HG03175 (cell line): ENCODE measurements around the gene LCN10.
"Not testable (repeated sequence)": the region's sequence is repeated elsewhere in the genome, so short reads cannot be mapped to it uniquely, and the experiment has no call there.

ENCODE experiments used
- ATAC-seq: cut with Tn5 transposase; IDR thresholded peaks from one replicate; pipeline ENCODE4 v1.9.1; 2021; ENCODE audit warnings: mild to moderate bottlenecking, moderate library complexity; ENCODE audit not compliant: unreplicated experiment

Gene LCN10

DNA sequence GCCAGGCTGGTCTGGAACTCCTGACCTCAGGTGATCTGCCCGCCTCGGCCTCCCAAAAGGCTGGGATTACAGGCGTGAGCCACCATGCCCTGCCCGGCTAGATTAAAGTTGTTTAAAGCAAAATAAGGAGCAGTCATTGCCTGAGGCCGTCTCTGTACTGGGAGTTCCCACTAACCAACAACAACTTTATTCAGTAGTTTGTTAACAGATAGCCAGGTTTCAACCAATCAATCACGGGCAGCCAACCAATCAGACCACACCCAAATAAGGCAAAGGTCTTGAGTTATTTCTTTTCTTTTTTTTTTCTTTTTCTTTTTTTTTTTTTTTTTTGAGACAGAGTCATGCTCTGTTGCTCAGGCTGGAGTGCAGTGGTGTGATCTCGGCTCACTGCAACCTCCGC lies 38.0 kb downstream of the LCN10 start:
- ATAC-seq = not testable (repeated sequence)

DNA sequence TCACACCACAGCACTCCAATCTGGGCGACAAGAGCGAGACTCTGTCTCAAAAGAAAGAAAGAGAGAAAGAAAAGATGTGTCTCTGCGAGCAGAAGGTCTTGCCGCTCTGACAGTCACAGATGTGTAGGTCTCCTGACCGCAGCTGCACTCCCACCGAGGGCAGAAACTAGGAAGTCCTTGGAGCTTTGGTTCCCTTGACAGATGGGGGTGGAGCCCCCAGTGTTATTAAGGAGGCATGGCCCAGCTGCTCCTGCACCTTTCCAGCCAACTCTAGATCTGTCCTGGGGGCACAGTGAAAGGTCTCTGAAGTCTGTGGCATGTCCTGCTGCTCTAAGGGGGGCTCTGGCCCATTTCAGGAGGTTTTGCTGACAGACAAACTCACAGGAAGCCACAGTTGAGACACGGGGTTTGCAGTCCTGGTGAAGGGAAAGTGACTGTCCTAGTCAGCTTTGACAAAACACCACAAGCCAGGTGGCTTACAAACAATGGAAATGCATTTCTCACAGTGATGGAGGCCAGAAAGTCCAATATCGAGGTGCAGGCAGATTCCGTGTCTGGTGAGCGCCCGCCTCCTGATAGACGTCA lies 39.4 kb downstream of the LCN10 start:
- ATAC-seq = no peak

DNA sequence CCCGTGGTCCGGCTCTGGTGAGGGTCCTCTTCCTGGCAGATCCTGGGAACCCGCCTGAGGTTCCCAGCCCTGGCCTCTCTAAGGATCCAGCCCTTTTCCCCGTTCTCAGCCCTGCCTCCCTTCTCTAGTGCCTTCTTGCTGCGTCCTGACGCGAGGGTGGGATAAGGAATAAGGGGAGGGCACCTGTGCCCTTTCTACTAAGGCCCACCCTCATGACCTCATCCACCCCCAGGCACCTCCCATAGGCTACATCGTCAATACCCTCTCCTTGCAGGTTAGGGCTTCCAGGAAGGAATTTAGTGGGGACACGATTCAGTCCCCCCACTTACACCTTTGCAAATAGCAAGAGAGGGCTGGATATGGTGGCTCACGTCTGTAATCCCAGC lies 41.1 kb downstream of the LCN10 start:
- ATAC-seq = no peak

DNA sequence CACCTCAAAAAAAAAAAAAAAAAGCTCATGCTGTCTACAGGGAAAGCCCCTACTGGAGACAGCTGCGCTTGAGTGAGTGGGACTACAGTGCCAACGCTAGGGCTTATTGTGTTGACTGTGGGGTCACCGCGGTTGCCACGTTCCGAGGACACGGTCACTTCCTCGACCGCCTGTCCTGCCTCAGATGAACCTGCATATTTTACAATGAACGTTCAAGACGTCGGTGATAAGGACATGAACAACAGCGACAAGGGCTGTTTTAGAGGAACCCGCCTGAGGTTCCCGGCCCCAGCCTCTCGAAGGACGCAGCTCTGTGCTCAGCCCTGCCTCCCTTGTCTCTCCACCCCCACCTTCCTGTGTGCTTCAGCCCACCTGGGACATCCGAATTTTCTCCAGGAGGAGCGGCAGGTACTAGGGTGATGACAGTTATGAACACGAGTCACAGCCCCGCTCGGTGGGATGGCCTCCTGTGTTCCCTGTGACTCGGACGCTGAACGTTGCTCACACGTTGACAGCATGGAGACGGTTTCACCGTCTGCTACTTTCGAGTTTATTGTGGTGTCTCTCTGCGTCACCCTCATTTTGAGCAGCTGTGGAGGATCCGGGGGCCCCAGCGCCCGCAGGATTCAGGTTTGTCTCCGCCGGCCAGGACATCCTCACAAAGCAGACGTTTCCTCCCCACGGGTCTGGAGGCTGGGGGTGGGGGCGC lies 41.6 kb downstream of the LCN10 start:
- ATAC-seq = peak; percentile 63

DNA sequence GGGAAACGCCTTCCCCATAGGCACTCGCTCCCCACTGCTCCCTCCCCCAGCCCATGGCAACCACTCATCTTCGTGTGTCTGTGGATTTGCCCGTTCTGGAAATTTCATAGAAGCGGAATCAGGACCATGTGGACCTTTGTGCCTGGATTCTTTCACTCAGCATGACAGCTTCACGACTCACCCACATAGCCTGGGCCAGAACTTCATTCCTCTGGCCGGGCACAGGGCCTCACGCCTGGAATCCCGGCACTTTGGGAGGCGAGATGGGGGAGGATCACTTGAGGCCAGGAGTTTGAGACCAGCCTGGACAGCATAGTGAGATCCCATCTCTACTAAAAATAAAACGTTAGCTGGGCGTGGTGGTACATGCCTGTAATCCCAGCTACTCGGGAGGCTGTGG lies 42.4 kb downstream of the LCN10 start:
- ATAC-seq = no peak

DNA sequence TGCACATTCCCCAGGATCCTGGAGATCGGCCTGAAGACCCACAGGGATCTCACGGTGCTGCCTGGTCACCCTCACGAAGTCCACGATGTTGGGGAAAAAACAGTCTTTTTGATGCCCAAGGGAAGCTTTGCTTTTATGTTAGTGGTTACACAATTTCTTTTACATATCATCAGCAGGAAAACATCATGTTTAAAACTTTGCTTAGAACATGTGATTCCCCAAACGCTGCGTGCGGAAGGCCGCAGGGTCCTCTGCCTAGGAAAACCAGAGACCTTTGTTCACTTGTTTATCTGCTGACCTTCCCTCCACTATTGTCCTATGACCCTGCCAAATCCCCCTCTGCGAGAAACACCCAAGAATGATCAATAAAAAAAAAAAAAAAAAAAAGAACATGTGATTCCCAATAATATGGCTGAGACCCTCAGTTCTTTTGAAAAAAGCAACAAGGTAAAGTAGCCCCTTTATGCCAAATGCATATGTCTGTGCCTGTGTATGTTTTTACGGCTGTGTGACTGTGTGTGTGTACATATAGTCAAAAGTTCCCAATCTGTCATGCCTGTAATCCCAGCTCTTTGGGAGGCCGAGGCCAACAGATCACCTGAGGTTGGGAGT lies 44.0 kb downstream of the LCN10 start:
- no peak for ATAC-seq

DNA sequence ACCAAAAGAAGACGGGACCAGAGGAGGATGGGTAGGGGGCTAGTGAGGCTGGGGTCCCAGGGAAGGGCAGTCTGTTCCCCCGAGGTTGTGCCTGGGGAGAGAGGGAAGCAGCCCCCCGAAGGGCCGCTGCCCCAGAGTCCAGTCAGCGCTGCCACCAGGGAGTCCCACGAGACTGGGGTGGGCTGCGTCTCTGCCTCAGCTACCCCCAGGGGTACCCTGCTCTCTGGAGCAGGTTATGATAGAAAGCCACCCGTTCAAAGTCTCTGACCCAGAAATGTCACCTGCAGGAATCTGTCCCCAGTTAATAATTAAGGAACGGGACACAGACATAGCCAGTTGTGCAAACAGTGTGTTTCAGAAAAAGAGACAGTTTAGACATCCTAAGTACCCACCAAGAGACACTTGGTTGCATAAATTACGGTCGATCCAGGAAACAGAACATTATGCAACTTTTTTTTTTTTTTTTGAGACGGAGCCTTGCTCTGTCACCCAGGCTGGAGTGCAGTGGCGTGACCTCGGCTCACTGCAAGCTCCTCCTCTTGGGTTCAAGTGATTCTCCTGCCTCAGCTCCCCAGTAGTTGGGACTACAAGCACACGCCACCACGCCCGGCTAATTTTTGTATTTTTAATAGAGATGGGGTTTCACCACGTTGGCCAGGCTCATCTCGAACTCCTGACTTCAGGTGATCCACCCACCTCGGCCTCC lies 44.8 kb downstream of the LCN10 start:
- ATAC-seq = no peak

DNA sequence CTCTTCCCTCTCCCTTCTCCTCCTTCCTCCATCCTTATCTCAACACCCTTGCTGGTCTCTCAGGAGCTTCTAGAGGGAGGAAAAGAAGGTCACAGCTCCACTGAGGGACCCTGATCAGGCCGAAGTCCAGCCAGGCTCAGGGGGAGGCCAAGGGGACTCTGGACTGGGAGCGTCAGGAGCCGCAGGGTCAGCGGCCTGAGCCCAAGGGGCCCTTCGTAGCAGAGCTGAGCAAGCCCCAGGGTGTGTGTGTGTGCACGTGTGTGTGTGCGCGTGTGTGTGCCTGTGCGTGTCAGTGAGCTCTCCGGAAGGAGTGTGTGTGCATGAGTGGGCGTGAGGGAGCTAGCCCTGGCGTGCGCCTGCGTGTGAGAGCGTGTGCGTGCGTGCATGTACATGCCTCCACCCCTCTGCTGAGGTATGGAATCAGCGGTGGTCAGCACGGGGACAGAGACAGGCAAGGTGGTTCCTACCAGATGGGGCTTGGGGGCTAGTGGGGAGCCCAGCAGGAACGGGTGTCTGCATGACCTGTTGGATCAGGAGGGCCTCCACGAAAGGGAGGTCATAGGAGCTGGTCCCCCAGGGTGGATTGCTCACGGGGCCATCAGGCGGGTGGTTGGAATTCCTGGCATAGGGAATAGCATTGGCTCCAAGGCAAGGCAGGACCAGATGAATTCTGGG lies 45.5 kb downstream of the LCN10 start:
- no peak for ATAC-seq

DNA sequence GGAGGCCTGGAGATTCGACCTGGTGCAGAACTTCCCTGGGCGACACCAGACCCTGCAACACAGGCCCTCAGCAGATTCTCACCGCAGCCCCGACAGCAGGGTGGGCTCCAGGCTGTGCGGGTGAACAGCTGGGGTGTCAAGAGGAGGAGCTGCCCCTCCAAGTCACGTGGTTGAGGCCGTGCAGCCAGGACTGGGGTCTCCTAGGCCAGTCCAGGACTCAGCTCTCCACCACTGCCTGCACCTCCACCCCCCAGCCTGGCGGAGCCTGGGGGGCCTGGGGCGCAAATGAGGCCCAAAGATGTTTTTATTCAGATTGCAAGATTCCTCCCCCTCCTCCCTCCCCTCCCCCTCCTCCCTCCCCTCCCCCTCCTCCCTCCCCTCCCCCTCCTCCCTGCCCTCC lies 46.2 kb downstream of the LCN10 start:
- no peak for ATAC-seq

DNA sequence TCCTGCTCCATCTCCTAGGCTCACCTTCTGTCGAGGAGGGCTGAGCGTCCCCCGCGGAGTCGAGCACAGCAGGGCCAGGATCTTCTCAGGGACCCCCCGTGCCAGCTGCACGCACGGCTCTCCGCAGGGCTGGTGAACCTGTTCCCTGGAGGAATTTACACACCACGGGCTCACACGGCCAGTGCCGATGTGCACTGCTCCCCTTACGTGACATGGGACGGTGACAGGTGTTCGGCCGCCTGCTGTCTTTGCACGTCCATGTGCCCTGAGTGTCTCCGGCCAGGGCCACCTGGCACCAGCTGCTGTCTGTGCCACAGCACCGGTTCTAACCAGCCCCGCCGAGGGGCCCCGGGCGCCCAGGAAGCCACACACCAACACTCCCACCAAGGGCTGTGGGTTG lies 46.8 kb downstream of the LCN10 start:
- ATAC-seq = no peak

DNA sequence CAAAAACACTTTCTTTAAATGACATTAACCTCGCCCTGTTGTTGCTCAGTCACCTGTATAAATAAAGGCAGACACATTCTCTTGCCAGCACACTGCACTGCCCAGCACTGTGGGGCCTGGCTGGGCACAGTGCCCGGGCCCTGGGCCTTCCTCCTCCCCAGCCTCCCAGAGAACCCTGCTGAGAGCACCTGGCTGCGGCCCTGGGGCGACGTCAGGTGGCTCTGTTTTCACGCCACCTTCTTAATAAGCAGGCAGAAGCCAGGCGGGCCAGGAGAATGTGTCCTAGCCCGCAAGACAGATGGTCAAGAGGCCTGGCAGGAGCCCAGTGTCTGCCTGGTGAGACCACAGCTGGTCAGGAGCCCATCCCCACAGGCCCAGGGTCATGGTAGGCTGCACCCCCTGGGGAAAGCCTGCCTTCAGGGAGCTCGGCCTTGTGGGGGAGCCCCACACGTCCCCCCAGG lies 47.3 kb downstream of the LCN10 start:
- ATAC-seq = no peak

DNA sequence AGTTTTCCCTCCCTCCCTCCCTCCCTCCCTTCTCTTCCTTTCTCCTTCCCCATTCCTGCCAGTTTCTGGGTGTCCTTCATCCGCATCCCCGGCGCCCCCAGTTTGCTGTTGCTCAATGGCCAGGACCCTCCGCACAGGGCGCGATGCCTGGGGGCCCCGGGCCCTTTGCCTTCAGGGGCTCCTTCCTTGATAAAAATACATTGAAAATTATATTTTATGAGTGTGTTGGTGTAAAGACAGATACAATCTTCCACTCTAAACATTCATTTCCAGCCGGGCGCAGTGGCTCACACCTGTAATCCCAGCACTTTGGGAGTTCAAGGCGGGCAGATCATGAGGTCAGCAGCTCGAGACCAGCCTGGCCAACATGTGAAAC lies 47.9 kb downstream of the LCN10 start:
- ATAC-seq = no peak

DNA sequence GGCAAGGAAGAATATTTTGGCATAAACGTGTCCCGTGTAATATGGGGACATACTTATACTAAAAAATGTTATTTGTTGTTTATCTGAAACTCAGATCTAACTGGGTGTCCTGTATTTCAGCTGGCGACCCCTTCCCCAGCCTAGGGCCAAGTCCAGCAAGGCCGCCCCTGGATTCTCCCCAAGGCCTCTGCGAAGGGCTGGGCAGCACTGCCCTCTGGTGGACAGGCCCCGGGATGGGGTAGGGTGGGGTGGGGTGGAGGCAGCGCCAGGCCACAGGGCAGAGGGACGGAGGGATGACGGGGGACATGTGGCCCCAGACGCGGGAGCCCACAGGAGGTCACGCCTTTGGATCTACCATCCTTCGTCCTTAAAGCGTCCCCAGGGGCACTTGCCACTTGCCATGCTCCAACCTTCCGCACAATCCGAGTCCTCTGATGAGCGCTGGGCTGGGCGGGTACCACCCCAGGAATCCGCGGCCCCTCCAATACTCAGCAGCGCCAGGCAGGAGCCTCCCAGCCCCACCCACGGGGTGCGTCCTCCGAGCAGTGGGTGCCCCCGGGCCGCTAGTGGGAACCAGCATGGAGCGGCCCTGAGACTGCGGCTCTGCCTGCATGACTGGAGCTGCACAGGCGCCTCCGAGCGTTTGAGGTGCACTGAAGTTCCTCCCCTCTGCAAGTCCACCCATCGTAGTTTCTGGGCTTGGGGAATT lies 48.4 kb downstream of the LCN10 start:
- no peak for ATAC-seq

DNA sequence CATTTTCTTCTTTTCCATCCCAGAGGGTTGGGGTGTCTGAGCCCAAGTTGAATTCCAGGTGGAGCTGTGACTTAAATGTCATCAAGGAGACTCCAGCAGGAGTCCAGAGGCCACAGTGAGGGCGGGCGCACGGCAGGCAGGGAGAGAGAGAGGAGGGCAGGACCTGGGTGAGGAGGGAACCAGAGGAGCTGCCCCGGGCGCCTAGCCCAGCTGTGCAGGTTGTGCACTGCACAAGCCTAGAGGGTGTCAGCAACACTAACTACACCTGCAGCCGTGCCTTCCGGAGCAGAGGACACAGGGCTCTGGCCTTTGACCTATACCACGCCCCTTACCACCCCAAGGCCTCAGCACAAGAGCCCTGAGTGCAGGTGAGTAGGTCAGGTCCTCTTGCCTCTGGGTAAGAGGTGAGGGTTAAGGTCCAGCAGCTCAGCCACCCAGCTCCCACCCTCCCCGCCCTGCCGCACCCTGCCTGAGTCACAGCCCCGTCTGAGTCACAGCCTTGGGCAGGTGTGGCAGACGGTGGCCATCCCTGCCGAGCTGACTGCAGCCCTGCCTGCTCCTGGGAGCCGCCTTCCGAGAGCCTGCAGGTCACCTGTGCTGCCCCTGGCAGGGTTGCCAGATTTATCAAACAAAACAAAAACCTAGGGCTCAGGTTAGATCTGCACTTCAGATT lies 49.1 kb downstream of the LCN10 start:
- no peak for ATAC-seq

DNA sequence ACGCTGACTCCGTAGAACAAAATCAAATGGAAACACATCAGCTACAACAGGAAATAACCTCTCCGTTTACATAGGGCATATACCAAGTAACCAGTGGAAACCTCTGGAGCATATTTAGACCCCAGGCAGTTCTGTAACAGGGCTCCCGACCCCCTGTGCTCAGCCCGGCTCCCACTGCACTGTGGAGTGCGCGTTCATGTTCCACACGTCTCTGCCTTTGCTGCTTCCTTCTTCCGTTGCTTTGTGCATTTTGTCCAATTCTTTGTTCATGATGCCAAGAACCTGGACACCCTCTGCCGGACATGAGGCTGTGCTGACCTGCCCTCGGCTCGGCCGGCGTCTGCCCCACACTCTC lies 49.6 kb downstream of the LCN10 start:
- no peak for ATAC-seq

DNA sequence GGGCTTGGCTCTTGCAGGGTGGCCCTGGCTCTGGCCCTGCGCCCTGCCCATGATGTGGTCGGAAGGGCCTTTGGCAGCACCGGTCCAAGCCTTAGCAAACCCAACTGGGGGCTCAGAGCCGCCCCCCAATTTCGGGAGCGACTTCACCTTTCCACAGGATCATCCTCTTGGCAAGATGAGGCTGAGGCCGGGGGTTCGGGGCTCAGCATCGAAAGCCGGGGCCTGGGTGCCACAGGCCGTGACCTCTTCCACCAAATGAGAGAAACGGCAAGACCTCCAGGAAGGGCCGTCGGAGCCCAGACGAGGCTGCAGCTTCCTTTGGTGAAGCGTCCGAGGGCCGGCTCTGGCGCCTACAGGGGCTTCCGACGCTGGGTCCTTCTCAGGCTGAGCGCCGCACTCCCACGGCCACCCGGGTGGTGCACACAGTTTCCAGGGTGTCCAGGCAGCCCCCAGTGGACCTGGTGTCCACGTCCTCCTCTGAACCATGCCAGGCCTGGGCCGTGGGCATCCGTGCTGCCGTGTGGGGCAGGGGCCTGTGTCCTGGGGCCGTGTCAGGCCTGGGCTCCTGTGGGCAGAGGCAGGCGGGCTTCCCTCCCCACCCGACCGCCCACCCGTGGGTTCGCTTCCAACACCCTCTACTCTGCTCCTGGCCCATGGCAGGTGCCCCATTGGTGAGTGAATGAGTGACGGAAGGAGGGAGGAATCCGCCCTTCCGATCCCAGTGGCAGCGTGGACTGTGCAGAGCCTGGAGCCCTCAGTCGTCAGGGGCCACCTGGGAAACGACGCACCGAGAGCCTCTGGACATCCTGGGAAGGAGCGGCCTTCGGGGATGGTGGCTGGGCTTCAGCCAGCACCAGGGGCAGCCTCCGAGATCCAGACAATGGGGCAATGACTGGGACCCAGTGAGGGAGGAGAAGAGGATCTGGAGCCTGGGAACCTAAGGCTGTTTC lies 50.3 kb downstream of the LCN10 start:
- ATAC-seq = no peak

DNA sequence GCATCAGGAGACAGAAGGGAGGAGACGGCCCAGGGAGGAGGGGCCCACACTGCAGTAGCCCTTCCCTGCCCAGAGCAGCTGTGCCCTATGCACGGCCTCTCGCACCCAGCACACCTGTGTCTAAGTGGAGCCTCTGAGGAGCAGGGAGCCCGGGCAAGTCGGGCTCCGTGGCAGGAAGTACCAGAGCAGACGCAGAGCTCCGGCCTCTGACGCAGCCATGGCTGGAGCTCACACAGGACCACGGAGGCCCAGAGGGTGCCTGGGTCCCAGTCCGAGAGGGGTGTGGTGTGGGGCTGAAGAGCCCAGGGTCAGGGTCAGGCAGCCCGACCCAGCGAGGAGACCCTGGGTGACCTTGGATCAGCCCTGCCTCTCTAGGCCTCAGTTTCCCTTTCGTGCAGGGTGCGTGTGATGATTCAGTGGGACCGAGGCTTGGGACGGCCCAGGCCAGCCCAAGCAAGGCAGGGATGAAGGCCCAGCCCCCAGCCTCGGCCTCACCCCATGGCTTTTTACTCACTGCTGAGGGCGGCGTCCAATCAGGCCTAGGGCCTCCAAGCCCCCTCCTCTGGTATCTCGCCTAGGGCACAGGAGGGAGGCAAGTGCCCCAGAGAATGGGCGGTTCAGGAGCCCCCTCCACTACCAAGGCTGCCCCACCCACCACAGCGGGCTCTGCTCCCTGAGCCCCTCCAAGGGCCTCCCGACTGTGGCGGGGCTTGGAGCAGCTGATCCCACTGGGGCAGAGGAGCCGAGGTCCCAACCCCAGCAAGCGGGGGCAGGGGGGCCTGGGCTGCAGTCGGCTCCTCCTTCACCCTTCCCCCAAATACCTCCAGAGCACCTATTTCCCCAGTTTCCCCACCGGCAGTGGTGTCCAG lies 51.2 kb downstream of the LCN10 start:
- no peak for ATAC-seq

DNA sequence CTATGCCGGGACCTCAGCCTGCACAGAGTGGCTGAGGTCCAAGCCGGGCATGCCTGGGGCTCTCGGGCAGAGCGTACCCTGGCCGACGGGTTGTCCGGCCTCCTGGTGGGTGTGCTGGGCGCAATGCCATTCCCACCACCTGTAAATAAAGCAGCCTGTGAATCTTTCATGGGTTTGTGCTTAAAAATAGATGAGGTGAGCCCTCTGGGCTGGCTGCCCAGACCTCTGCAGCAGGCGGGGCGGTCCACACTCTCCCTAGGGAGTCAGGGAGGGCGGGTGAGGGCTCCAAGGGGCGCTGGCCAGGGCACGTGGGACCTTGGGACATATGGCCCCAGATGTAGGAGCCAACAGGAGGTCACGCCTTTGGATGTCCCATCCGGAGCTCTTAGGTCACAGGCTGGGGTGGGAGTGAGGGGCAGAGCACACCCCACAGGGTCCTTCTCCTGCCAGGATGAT lies 51.9 kb downstream of the LCN10 start:
- ATAC-seq = no peak
